Upper lobe of right lung (tissue), 1 donor: ENCODE results near the gene LMNTD1. TPM values are rescaled to one million over a fixed set of nuclear protein-coding genes. Genes with fewer than 3 reads are reported as not detected.

Experiments used
- ATAC-seq: fragments of 200-7000 bp; cut with Tn5 transposase; one replicate; pipeline ENCODE4 v1.9.1; 2020; ENCODE audit warnings: mild to moderate bottlenecking, moderate library complexity
- DNase-seq: peaks from one replicate; pipeline ENCODE4 v3.0.0-alpha.2; 2020
- H3K27ac ChIP-seq: fragments of 200-600 bp; one replicate; pipeline ENCODE4 v1.8.0; 2022
- H3K27me3 ChIP-seq: fragments of 200-600 bp; one replicate; pipeline ENCODE4 v1.8.0; 2022; ENCODE audit warnings: mild to moderate bottlenecking
- H3K36me3 ChIP-seq: fragments of 200-600 bp; one replicate; pipeline ENCODE4 v1.8.0; 2022
- H3K4me1 ChIP-seq: fragments of 200-600 bp; one replicate; pipeline ENCODE4 v1.8.0; 2022
- H3K4me3 ChIP-seq: fragments of 200-600 bp; one replicate; pipeline ENCODE4 v1.8.0; 2022; ENCODE audit warnings: mild to moderate bottlenecking
- H3K9me3 ChIP-seq: fragments of 200-600 bp; one replicate; pipeline ENCODE4 v1.8.0; 2022
- intact Hi-C: fragments of 100-400 bp; cut with DNase I; formaldehyde crosslinking; loops from one replicate; pipeline ENCODE4 v1.11.0; 2022
- total RNA-seq: library from RNA; stranded (reverse); fragmentation: NEBNext Ultra II Directional; extraction: Animal tissue kit (Norgen Biotek cat#: 25700); gene quantifications from one replicate; pipeline ENCODE4 v1.2.1, GENCODE V29; 2021
- TF ChIP-seq, protein P1 (sequence below): fragments of 200-600 bp; IDR thresholded peaks from one replicate; pipeline ENCODE4 v1.8.0; 2022; ENCODE audit warnings: antibody characterized with exemption
- donor health status: DM: no; HTN: yes; CAD: no; lungs with severe emphysema.

Gene LMNTD1
- total RNA-seq, 1 donor from 2014 or later, result not detected

GRCh38 chr12:25550186-25550585 is 2.9 kb downstream of the LMNTD1 start:
- ATAC-seq (no peak), DNase-seq (no peak)
- no peak overlapping the region for H3K4me3 ChIP-seq
- no peaks in the 10 kb centered on the region for H3K27me3 ChIP-seq
- TF ChIP-seq, protein P1, sequence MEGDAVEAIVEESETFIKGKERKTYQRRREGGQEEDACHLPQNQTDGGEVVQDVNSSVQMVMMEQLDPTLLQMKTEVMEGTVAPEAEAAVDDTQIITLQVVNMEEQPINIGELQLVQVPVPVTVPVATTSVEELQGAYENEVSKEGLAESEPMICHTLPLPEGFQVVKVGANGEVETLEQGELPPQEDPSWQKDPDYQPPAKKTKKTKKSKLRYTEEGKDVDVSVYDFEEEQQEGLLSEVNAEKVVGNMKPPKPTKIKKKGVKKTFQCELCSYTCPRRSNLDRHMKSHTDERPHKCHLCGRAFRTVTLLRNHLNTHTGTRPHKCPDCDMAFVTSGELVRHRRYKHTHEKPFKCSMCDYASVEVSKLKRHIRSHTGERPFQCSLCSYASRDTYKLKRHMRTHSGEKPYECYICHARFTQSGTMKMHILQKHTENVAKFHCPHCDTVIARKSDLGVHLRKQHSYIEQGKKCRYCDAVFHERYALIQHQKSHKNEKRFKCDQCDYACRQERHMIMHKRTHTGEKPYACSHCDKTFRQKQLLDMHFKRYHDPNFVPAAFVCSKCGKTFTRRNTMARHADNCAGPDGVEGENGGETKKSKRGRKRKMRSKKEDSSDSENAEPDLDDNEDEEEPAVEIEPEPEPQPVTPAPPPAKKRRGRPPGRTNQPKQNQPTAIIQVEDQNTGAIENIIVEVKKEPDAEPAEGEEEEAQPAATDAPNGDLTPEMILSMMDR, result no peak
- H3K9me3 ChIP-seq, result no peaks in the 10 kb centered on the region
- no peak overlapping the region for H3K27ac ChIP-seq
- no peaks in the 10 kb centered on the region for H3K36me3 ChIP-seq
- H3K4me1 ChIP-seq, result no peaks in the 10 kb centered on the region
- intact Hi-C loops, result no loop called here

- intact Hi-C loops, result no loop called here
- H3K4me3 ChIP-seq, result no peak overlapping the region
- TF ChIP-seq, protein P1, result no peak
- H3K9me3 ChIP-seq, result no peaks in the 10 kb centered on the region
- H3K4me1 ChIP-seq, result no peaks in the 10 kb centered on the region
- H3K36me3 ChIP-seq, result no peaks in the 10 kb centered on the region
- no peak for DNase-seq
- no peak overlapping the region for H3K27ac ChIP-seq
- no peak for ATAC-seq
- H3K27me3 ChIP-seq, result no peaks in the 10 kb centered on the region
These were observed 4.0 kb downstream of the LMNTD1 start for GRCh38 chr12:25549120-25549519.

DNA sequence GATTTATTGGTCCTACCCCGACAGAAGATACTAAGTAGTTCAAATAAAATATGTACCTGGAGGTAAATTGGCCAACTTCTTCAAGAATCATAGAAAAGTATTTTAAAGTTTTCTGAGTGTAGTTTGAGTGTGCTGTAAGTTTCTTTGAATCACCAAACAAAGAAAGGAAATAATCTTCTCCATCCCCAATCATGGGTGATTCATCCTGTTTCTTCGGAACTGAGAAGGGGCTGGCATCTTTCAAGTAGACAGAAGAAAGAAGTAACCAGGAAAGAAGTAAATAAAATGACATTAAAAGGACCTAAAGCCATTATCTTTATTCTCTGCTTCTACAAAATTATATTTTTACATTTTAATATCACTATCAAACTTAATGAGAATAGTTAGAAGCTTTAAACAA is 6.8 kb downstream of the LMNTD1 start:
- no peak overlapping the region for H3K4me3 ChIP-seq
- intact Hi-C loops, result no loop called here
- TF ChIP-seq, protein P1, result no peak
- no peak for DNase-seq
- no peaks in the 10 kb centered on the region for H3K36me3 ChIP-seq
- H3K4me1 ChIP-seq, result no peaks in the 10 kb centered on the region
- no peak overlapping the region for H3K27ac ChIP-seq
- ATAC-seq, result no peak
- no peaks in the 10 kb centered on the region for H3K9me3 ChIP-seq
- no peaks in the 10 kb centered on the region for H3K27me3 ChIP-seq

DNA sequence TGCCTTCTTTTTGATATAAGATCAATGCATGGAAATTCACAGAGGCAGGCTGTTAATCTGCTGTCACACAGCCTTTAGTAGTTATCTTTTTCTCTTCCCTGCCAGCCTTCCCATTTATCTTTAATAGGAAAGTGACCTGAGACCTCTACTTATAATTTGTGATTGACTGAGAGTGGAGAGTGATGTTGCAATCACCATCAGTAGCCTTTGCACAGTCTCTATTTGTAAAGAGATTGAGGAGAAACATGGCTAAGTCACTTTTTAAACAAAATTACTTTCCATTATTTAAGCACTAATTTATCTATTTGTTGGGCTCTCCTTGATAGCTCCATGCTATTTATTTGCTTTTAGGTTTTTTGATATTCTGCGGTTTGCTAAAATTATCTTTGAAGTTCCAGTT is 19.9 kb downstream of the LMNTD1 start:
- H3K4me3 ChIP-seq, result no peak overlapping the region
- DNase-seq (no peak), ATAC-seq (no peak)
- H3K9me3 ChIP-seq, result no peaks in the 10 kb centered on the region
- TF ChIP-seq, protein P1, result no peak
- H3K36me3 ChIP-seq, result no peaks in the 10 kb centered on the region
- intact Hi-C loops, result no loop called here
- no peak overlapping the region for H3K27ac ChIP-seq
- H3K4me1 ChIP-seq, result no peaks in the 10 kb centered on the region
- H3K27me3 ChIP-seq, result no peaks in the 10 kb centered on the region

- Histone ChIP-seq H3K9me3 (no peaks in the 10 kb centered on the region), H3K4me3 (no peak overlapping the region), H3K4me1 (no peaks in the 10 kb centered on the region), H3K36me3 (no peaks in the 10 kb centered on the region), H3K27me3 (no peaks in the 10 kb centered on the region), H3K27ac (no peak overlapping the region)
- intact Hi-C loops, result no loop called here
- ATAC-seq, result no peak
- DNase-seq, result no peak
- TF ChIP-seq, protein P1, result no peak
These were observed 21.5 kb downstream of the LMNTD1 start for GRCh38 chr12:25531502-25532052.

DNA sequence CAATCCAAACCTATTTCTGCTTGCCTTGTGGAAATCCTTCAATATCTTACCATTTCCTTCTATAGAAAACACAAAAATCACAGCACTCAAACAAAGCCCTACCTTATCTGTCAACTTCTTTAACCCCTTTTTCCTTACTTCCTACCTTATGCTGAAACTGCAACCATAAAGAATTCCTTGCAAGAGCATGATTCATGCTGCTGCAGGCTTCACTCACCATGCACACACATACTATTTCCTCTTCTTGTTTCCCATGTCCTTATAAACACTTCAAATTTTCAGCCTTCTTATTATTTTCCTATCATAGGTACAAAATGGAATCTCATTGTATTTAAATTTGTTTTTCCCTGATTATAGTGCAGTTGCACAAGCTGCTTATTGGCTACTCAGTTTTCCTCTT is 23.3 kb downstream of the LMNTD1 start:
- intact Hi-C loops, result no loop called here
- Histone ChIP-seq H3K4me1 (no peaks in the 10 kb centered on the region), H3K27ac (no peak overlapping the region), H3K36me3 (no peaks in the 10 kb centered on the region), H3K4me3 (no peak overlapping the region), H3K9me3 (no peaks in the 10 kb centered on the region), H3K27me3 (no peaks in the 10 kb centered on the region)
- TF ChIP-seq, protein P1, result no peak
- DNase-seq, result no peak
- no peak for ATAC-seq
